Measurements from ENCODE around the gene SLC38A8.

DNA sequence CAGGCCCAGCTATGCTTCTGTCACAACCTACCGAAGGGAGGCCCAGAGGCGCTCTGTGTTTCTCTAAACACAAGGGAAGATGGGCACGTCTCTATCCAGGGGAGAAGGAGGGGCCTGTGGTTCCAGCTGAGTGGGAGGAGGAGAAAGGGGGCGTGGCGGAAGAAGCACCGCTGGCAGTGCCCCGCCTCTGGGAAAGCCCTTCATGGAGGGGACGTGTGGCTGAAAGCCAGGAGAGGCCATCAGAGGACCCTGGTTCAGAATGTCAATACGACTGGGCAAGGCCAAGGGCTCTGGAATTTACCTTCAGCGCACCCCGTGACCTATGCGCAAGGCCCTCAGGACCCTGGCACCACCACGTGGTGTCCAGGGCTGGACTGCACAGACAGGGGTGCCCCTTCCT, 12.3 kb upstream of the SLC38A8 start:
- TF ChIP-seq, protein P1, sequence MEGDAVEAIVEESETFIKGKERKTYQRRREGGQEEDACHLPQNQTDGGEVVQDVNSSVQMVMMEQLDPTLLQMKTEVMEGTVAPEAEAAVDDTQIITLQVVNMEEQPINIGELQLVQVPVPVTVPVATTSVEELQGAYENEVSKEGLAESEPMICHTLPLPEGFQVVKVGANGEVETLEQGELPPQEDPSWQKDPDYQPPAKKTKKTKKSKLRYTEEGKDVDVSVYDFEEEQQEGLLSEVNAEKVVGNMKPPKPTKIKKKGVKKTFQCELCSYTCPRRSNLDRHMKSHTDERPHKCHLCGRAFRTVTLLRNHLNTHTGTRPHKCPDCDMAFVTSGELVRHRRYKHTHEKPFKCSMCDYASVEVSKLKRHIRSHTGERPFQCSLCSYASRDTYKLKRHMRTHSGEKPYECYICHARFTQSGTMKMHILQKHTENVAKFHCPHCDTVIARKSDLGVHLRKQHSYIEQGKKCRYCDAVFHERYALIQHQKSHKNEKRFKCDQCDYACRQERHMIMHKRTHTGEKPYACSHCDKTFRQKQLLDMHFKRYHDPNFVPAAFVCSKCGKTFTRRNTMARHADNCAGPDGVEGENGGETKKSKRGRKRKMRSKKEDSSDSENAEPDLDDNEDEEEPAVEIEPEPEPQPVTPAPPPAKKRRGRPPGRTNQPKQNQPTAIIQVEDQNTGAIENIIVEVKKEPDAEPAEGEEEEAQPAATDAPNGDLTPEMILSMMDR (IDR thresholded peaks at IDR 0.05; ENCODE audit: poor library complexity, severe bottlenecking), result no peak
- TF ChIP-seq, protein P2, sequence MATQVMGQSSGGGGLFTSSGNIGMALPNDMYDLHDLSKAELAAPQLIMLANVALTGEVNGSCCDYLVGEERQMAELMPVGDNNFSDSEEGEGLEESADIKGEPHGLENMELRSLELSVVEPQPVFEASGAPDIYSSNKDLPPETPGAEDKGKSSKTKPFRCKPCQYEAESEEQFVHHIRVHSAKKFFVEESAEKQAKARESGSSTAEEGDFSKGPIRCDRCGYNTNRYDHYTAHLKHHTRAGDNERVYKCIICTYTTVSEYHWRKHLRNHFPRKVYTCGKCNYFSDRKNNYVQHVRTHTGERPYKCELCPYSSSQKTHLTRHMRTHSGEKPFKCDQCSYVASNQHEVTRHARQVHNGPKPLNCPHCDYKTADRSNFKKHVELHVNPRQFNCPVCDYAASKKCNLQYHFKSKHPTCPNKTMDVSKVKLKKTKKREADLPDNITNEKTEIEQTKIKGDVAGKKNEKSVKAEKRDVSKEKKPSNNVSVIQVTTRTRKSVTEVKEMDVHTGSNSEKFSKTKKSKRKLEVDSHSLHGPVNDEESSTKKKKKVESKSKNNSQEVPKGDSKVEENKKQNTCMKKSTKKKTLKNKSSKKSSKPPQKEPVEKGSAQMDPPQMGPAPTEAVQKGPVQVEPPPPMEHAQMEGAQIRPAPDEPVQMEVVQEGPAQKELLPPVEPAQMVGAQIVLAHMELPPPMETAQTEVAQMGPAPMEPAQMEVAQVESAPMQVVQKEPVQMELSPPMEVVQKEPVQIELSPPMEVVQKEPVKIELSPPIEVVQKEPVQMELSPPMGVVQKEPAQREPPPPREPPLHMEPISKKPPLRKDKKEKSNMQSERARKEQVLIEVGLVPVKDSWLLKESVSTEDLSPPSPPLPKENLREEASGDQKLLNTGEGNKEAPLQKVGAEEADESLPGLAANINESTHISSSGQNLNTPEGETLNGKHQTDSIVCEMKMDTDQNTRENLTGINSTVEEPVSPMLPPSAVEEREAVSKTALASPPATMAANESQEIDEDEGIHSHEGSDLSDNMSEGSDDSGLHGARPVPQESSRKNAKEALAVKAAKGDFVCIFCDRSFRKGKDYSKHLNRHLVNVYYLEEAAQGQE (IDR thresholded peaks at IDR 0.05; ENCODE audit: borderline replicate concordance), result no peak
- TF ChIP-seq TAF1 (IDR thresholded peaks at IDR 0.05; ENCODE audit: low read depth) (no peak), POLR2AphosphoS5 (IDR thresholded peaks at IDR 0.05) (no peak), EZH2 (IDR thresholded peaks at IDR 0.05; ENCODE audit: borderline replicate concordance, insufficient read depth, low read length, poor library complexity, severe bottlenecking) (no peak), MXI1 (conservative IDR thresholded peaks at IDR 0.05; ENCODE audit: poor library complexity, severe bottlenecking) (no peak), SMC3 (conservative IDR thresholded peaks at IDR 0.05; ENCODE audit: poor library complexity) (no peak), EP300 (conservative IDR thresholded peaks at IDR 0.05; ENCODE audit: poor library complexity, severe bottlenecking) (no peak)
